Colonic mucosa (tissue), 4 donors: ENCODE results near the gene TAGLN. TPM values are rescaled to one million over a fixed set of nuclear protein-coding genes. Genes with fewer than 3 reads are reported as not detected.
A peak's percentile ranks its signal among the peaks of the same experiment; 100 is the strongest.

Experiments used
- DNase-seq: peaks from one replicate; pipeline ENCODE4 v3.0.0-alpha.2; 2020
- H3K27ac ChIP-seq: fragments of 200-600 bp; one replicate; pipeline ENCODE4 v1.8.0; 2021
- H3K27me3 ChIP-seq: fragments of 200-600 bp; one replicate; pipeline ENCODE4 v1.8.0; 2021
- H3K36me3 ChIP-seq: fragments of 200-600 bp; one replicate; pipeline ENCODE4 v1.8.0; 2021
- H3K4me1 ChIP-seq: fragments of 200-600 bp; one replicate; pipeline ENCODE4 v1.8.0; 2021; ENCODE audit warnings: mild to moderate bottlenecking
- H3K4me3 ChIP-seq: fragments of 200-600 bp; one replicate; pipeline ENCODE4 v1.8.0; 2021
- H3K9ac ChIP-seq, 2 donors: one replicate each; pipeline ENCODE4 v1.7.0; 2013; ENCODE audit warnings: control low read depth in 2 of 2, low read depth in 2 of 2, low read length in 2 of 2
- H3K9me3 ChIP-seq: fragments of 200-600 bp; one replicate; pipeline ENCODE4 v1.8.0; 2021
- CTCF ChIP-seq: fragments of 200-600 bp; IDR thresholded peaks from one replicate; pipeline ENCODE4 v1.8.0; 2022; ENCODE audit warnings: antibody characterized with exemption, mild to moderate bottlenecking
- intact Hi-C: fragments of 100-400 bp; cut with DNase I; formaldehyde crosslinking; loops from one replicate; pipeline ENCODE4 v1.14.1; 2022
- total RNA-seq, 2 donors: library from RNA; stranded (reverse); fragmentation: NEBNext Ultra II Directional in 1 of 2; extraction: Animal tissue kit (Norgen Biotek cat#: 25700) in 1 of 2; gene quantifications; one replicate each; pipeline ENCODE4 v1.2.1, GENCODE V29; 2021
- donor health status: healthy.
- donor health status: DM: no; HTN: no; CAD: no.
- donor health status: DM: no; HTN: no; CAD: no.

Gene TAGLN
- 100 to 1,000 TPM in 1 of 2 donors, 10 to 100 TPM in 1; 86.8 to 989 TPM for total RNA-seq

DNA sequence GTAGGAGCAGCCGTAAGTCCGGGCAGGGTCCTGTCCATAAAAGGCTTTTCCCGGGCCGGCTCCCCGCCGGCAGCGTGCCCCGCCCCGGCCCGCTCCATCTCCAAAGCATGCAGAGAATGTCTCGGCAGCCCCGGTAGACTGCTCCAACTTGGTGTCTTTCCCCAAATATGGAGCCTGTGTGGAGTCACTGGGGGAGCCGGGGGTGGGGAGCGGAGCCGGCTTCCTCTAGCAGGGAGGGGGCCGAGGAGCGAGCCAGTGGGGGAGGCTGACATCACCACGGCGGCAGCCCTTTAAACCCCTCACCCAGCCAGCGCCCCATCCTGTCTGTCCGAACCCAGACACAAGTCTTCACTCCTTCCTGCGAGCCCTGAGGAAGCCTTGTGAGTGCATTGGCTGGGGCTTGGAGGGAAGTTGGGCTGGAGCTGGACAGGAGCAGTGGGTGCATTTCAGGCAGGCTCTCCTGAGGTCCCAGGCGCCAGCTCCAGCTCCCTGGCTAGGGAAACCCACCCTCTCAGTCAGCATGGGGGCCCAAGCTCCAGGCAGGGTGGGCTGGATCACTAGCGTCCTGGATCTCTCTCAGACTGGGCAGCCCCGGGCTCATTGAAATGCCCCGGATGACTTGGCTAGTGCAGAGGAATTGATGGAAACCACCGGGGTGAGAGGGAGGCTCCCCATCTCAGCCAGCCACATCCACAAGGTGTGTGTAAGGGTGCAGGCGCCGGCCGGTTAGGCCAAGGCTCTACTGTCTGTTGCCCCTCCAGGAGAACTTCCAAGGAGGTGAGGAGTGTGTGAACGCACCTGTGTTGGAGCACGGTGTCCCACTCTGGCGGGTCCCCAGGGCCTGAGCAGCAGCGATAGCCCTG is at the start of gene TAGLN:
TAGLN (plus strand) TSS at position 318 of the 863 bp plus-strand sequence. CDS start 3,644 bp downstream, outside the sequence.
- H3K4me1 ChIP-seq = peaks cover 8% of the 10 kb centered on the region
- no peaks in the 10 kb centered on the region for H3K9me3 ChIP-seq
- H3K36me3 ChIP-seq = no peaks in the 10 kb centered on the region
- no peaks in the 10 kb centered on the region for H3K27me3 ChIP-seq
- TF ChIP-seq CTCF = no peak
- H3K9ac ChIP-seq = peak within 1 kb of the TSS; percentile 74 to 77
- H3K27ac ChIP-seq = peak within 1 kb of the TSS; percentile 71
- DNase-seq = peak; percentile 55
- peak within 1 kb of the TSS; percentile 33 for H3K4me3 ChIP-seq
- intact Hi-C loops = no loop called here

DNA sequence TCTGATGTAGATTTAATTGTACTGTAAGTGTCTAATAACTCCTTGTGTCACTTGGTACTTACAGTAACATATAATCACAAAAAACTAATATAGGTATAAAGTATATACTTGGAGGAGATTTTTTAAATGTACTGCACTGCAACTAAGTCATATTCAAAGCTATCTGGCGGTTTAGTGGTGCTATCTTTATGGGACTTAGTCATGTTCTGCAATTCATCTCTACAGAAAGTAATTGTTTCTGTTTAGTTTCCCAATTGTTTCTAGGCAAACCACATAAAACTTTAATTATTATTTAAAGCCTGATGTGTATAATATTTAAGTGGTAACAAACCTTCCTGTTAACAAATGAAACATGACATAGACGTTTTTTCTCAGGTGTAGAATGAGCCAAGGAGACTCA is 47.1 kb upstream of the TAGLN start:
- TF ChIP-seq CTCF = no peak
- no peaks in the 10 kb centered on the region for H3K36me3 ChIP-seq

GRCh38 chr11:117154468-117154867 is 44.7 kb upstream of the TAGLN start:
- TF ChIP-seq CTCF = no peak
- H3K9ac ChIP-seq = no peak overlapping the region
- no peaks in the 10 kb centered on the region for H3K9me3 ChIP-seq
- H3K36me3 ChIP-seq = no peaks in the 10 kb centered on the region
- DNase-seq = no peak
- no peaks in the 10 kb centered on the region for H3K27me3 ChIP-seq
- no peak overlapping the region for H3K4me3 ChIP-seq
- no peak overlapping the region for H3K27ac ChIP-seq
- H3K4me1 ChIP-seq = no peaks in the 10 kb centered on the region
- intact Hi-C loops = no loop called here

More for the DNA sequence above, 47.1 kb upstream of the TAGLN start:
- no peaks in the 10 kb centered on the region for H3K27me3 ChIP-seq
- no peak overlapping the region for H3K27ac ChIP-seq
- H3K4me3 ChIP-seq = no peak overlapping the region
- intact Hi-C loops = no loop called here
- H3K4me1 ChIP-seq = no peaks in the 10 kb centered on the region
- no peak overlapping the region for H3K9ac ChIP-seq
- no peaks in the 10 kb centered on the region for H3K9me3 ChIP-seq
- no peak for DNase-seq

GRCh38 chr11:117157507-117157906 is 41.7 kb upstream of the TAGLN start:
- Histone ChIP-seq H3K9ac (no peak overlapping the region), H3K4me1 (no peaks in the 10 kb centered on the region), H3K9me3 (no peaks in the 10 kb centered on the region), H3K4me3 (no peak overlapping the region), H3K27me3 (no peaks in the 10 kb centered on the region), H3K27ac (no peak overlapping the region), H3K36me3 (no peaks in the 10 kb centered on the region)
- intact Hi-C loops = no loop called here
- no peak for DNase-seq
- no peak for TF ChIP-seq CTCF

GRCh38 chr11:117159892-117160291 is 39.3 kb upstream of the TAGLN start:
- H3K9ac ChIP-seq = no peak overlapping the region
- DNase-seq = no peak
- no peak overlapping the region for H3K4me3 ChIP-seq
- no peaks in the 10 kb centered on the region for H3K9me3 ChIP-seq
- H3K27ac ChIP-seq = no peak overlapping the region
- H3K36me3 ChIP-seq = peaks cover 14% of the 10 kb centered on the region
- no peaks in the 10 kb centered on the region for H3K27me3 ChIP-seq
- intact Hi-C loops = no loop called here
- H3K4me1 ChIP-seq = no peaks in the 10 kb centered on the region
- no peak for TF ChIP-seq CTCF
